Measurements from ENCODE around the gene SYNE1.

- TF ChIP-seq, protein P1, sequence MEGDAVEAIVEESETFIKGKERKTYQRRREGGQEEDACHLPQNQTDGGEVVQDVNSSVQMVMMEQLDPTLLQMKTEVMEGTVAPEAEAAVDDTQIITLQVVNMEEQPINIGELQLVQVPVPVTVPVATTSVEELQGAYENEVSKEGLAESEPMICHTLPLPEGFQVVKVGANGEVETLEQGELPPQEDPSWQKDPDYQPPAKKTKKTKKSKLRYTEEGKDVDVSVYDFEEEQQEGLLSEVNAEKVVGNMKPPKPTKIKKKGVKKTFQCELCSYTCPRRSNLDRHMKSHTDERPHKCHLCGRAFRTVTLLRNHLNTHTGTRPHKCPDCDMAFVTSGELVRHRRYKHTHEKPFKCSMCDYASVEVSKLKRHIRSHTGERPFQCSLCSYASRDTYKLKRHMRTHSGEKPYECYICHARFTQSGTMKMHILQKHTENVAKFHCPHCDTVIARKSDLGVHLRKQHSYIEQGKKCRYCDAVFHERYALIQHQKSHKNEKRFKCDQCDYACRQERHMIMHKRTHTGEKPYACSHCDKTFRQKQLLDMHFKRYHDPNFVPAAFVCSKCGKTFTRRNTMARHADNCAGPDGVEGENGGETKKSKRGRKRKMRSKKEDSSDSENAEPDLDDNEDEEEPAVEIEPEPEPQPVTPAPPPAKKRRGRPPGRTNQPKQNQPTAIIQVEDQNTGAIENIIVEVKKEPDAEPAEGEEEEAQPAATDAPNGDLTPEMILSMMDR (IDR thresholded peaks at IDR 0.05), result no peak
- TF ChIP-seq POLR2A (IDR thresholded peaks at IDR 0.05), result no peak
These were observed 105.5 kb downstream of the SYNE1 start for GRCh38 chr6:152531659-152532058.

Measured in heart left ventricle (tissue), 13 donors.